Mesodermal cell (in vitro differentiated cells): ENCODE data around the gene ARHGEF16.

ENCODE experiments used
- H3K27ac ChIP-seq: 2 replicates; pipeline ENCODE4 v1.7.0; 2013; ENCODE audit warnings: mild to moderate bottlenecking, low read depth, low read length, moderate library complexity; ENCODE audit not compliant: severe bottlenecking
- H3K36me3 ChIP-seq: 2 replicates; pipeline ENCODE4 v1.7.1; 2013; ENCODE audit warnings: mild to moderate bottlenecking, low read length, moderate library complexity; ENCODE audit not compliant: control insufficient read depth, insufficient read depth
- H3K4me1 ChIP-seq: one replicate; pipeline ENCODE4 v1.7.1; 2013; ENCODE audit warnings: mild to moderate bottlenecking, low read length; ENCODE audit not compliant: insufficient read depth, control insufficient read depth, poor library complexity, severe bottlenecking
- H3K4me3 ChIP-seq: 2 replicates; pipeline ENCODE4 v1.7.0; 2013; ENCODE audit warnings: low read length, control low read depth, mild to moderate bottlenecking; ENCODE audit not compliant: insufficient read depth, poor library complexity, severe bottlenecking; ENCODE audit errors: extremely low read depth
- H3K9me3 ChIP-seq: 2 replicates; pipeline ENCODE4 v1.7.1; 2013; ENCODE audit warnings: mild to moderate bottlenecking, low read length, moderate library complexity; ENCODE audit not compliant: control insufficient read depth
- WGBS, 2 experiments: methylation state at CpG; one replicate each; pipeline ENCODE4 v1.1.5; 2013; ENCODE audit warnings: missing lambda C conversion rate in 2 of 2; ENCODE audit not compliant: insufficient coverage in 2 of 2; 5-methylcytosine and 5-hydroxymethylcytosine counted together

Gene ARHGEF16

DNA sequence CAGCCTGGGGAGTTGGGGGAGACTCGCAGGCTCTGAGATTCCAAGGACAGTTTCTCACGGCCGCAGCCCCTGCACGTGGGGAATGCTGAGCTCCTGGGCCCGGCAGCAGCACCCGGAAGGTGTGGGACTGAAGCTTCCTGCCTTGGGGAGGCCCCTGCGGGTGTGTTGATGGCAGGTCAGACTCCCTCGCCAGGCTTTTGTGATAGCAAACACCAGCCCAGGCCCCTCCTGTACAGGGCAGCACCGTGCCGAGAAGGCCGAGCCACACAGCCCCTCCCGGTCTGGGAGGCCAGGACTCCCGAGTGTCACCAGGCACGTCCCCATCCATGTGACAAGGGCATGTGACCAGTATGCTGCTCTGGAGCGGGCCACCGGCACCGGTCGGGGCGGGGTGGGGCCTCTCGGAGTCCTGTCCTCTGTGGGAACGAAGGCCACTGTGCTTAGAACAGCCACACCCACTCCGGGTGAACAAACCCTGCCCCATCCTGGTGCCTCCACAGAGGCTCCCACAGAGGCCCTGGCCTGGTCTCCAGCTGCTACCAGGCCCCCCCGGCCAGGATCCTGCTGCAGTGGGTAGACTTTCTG, 31.1 kb upstream of the ARHGEF16 start:
- WGBS, 2 experiments: 88 to 89% methylated on average over 19 to 21 of the region's 23 CpGs
- Histone ChIP-seq H3K27ac (no peak overlapping the region), H3K4me1 (no peaks in the 10 kb centered on the region), H3K36me3 (no peaks in the 10 kb centered on the region), H3K4me3 (no peak overlapping the region), H3K9me3 (no peaks in the 10 kb centered on the region)

DNA sequence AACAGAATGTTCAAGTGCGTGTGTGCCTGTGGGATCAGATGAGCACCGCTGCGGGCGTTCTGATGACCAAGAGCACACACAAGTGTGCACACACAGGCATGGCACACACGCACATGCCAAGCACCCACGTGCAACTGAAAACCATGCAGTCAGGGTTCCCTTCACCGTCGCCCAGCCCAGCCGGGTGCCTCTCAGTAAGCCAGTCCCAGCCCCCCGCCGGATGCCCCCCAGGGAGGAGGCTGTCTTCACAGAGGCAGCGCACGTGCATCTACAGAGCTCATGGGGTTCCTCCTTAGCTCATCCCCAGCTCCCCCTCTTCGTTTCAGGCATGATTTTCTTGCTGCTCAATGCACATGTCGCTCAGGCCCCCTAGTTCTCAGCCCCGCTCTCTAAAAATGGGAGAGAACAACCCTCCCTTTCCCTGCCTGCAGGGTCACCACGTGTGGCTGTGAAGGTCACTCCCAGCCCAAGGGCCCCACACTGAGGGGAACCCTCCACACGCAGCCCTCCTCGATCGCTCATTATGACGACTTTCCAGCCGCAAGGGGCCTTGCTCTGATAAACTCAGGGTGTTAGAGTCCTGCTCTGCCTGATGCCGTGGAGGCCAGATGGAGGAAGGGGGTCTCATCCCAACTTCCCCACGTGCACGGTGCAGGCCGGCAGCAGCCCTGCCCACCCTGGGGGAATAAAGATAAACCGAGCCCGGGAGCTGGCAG, 30.4 kb upstream of the ARHGEF16 start:
- no peaks in the 10 kb centered on the region for H3K9me3 ChIP-seq
- no peak overlapping the region for H3K4me3 ChIP-seq
- no peaks in the 10 kb centered on the region for H3K4me1 ChIP-seq
- H3K36me3 ChIP-seq: no peaks in the 10 kb centered on the region
- 86 to 87% methylated on average over 26 to 27 of the region's 28 CpGs for WGBS, 2 experiments
- H3K27ac ChIP-seq: no peak overlapping the region

DNA sequence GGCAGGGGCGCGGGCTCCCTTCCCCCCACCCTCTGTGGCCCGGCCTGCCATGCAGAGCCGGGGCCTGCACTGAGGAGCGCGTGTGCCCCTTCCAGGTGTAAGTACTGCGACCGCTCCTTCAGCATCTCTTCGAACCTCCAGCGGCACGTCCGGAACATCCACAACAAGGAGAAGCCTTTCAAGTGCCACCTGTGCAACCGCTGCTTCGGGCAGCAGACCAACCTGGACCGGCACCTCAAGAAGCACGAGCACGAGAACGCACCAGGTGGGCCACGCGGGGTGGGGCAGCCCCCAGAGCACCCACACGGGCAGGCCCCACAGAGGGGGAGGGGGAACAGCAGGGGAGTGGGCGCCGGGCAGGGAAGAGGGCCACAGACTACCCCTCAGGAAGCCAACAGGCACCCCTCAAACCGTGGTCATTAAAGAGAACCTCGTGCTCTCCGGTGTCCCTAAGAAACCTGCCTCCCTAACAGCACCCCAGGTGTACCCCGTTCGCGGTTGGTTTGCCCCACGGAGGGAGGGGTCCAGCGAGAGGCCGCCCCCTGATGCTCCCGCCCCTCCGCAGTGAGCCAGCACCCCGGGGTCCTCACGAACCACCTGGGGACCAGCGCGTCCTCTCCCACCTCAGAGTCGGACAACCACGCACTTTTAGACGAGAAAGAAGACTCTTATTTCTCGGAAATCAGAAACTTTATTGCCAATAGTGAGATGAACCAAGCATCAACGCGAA, 28.8 kb upstream of the ARHGEF16 start:
- no peak overlapping the region for H3K4me3 ChIP-seq
- H3K36me3 ChIP-seq: no peaks in the 10 kb centered on the region
- H3K9me3 ChIP-seq: no peaks in the 10 kb centered on the region
- no peak overlapping the region for H3K27ac ChIP-seq
- no peaks in the 10 kb centered on the region for H3K4me1 ChIP-seq
- 93% methylated on average over 30 to 36 of the region's 44 CpGs for WGBS, 2 experiments

DNA sequence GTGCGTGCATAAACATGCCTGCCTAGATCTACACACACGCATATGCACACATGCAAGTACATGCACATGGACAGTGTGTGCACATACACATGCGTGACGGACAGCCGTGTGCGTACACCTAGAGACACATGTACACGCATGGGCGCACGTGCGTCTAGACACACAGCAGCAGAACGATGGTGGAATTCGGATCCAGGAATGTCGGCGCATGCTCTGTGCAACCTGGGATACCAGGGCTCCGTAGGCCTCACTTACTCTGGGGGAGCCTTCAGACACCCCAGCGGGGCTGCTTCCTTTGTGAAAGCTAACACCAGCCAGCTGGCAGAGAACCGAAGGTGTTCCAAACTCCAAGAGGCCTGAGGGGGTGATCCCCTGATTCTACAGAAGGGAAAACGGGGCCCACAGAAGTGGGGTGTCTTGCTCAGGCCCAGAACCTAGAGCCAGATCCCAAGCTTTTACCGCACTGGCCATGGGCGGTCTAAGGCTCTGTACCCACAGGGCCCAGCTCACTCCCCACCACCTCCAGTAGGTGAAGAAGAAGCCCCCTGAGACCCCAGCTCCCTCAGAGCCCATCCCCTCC, 27.4 kb upstream of the ARHGEF16 start:
- WGBS, 2 experiments: 90 to 95% methylated on average over 18 to 19 of the region's 20 CpGs
- Histone ChIP-seq H3K4me1 (no peaks in the 10 kb centered on the region), H3K27ac (no peak overlapping the region), H3K9me3 (no peaks in the 10 kb centered on the region), H3K4me3 (no peak overlapping the region), H3K36me3 (no peaks in the 10 kb centered on the region)

DNA sequence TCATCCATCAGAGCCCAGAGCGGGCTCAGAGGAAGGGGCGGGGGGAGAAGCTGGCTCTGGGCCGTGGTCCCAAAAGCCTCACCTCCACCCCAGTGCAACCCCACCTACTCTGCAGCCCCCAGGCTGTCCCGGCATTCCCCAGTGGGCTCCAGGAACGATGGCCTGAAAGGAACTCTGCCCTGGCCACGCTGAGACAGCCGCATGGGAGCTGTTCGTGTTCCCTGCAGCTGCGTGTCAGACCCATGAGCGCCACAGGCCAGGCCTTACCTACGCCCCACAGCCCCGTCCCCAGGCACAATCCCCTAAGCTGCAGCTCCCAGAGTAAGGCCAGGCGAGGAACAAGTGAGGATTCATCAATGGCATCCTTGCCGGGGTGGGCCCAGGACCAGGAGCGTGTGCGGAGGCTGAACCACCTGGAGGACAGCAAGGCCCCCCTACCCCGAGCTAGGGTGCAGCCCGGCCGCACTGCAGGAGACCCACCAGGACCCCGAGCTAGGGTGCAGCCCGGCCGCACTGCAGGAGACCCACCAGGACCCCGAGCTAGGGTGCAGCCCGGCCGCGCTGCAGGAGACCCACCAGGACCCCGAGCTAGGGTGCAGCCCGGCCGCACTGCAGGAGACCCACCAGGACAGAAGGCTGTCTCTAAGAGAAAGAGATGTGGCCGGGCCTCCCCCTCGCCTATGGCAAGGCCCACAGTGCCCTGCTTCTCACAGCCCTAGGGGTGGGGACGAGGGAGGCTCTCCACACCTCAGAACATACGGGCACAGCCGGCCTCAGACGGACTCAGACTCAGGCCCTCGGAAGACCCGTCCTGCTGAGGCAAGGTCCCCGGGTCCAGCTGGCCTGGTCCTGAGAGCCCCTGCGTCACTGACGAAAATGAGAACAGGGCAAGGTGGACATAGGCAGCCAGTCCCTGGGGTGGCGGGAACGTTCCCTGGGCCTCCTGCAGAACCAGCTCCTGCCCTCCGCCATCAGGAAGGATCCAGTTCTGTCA, 26.5 kb upstream of the ARHGEF16 start:
- 94% methylated on average over 31 to 41 of the region's 43 CpGs for WGBS, 2 experiments
- no peak overlapping the region for H3K27ac ChIP-seq

DNA sequence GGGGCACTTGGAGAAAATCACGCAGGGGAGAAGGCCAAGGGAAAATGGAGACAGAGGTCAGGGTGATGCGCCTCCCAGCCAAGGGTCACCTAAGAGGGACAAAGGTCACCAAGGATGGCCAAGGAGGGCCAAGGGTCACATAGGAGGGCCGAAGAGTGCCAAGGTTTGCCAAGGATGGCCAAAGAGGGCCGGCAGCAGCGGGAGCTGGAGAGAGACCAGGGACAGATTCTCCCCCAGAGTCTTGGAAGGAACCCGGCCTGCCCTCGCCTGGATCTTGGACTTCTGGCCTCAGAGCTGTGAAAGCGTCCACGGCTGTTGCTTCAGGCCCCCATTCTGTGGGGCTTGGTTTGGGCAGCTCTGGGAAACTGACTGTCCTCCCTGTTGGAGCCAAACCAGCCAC, 25.6 kb upstream of the ARHGEF16 start:
- no peaks in the 10 kb centered on the region for H3K9me3 ChIP-seq
- H3K4me1 ChIP-seq: no peaks in the 10 kb centered on the region
- no peaks in the 10 kb centered on the region for H3K36me3 ChIP-seq
- H3K27ac ChIP-seq: no peak overlapping the region
- WGBS, 2 experiments: 92 to 96% methylated on average over 8 to 9 of the region's 9 CpGs
- no peak overlapping the region for H3K4me3 ChIP-seq

More for the DNA sequence above, 26.5 kb upstream of the ARHGEF16 start:
- no peaks in the 10 kb centered on the region for H3K9me3 ChIP-seq
- no peaks in the 10 kb centered on the region for H3K4me1 ChIP-seq
- no peaks in the 10 kb centered on the region for H3K36me3 ChIP-seq
- no peak overlapping the region for H3K4me3 ChIP-seq

DNA sequence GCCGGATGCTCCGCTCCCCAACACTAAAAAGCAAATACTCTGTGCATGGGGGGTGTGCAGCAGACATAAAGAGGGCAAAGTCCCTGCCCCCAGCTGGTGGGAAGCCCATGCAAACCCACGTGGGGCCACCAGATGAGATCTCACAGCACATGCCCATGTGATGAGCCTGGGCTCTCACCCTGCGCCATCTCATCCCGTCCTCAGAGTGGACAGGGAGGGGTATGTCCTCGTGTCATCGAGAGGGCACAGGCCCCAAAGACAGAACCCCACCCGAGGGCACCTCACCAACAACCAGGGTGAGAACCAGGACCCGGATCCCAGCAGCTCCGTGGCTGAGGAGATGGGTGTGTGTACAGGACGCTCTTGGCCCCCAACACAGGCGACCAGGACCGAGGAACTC, 25.1 kb upstream of the ARHGEF16 start:
- Histone ChIP-seq H3K27ac (no peak overlapping the region), H3K4me1 (no peaks in the 10 kb centered on the region), H3K9me3 (no peaks in the 10 kb centered on the region), H3K4me3 (no peak overlapping the region), H3K36me3 (no peaks in the 10 kb centered on the region)
- WGBS, 2 experiments: 96 to 100% methylated on average over 3 to 8 of the region's 13 CpGs

DNA sequence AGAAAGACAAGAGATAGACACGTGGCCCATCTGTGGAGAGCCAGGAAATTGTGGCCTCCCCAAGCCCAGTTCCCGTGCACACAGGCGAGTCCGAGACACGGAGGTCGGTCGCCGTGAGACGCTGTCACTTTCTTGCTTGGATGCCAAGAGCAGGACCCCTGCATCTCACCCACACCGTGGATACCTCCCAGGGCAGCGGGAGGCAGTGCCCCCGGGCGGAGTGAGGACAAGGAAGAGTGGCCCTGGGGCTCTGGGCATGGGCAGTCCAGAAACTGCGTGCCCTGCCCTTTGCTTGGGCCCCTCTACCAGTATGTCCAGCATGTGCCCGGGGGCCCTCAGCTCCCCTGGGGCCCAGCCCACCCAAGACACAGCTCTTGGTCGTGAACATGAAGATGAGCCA, 24.7 kb upstream of the ARHGEF16 start:
- H3K36me3 ChIP-seq: no peaks in the 10 kb centered on the region
- H3K9me3 ChIP-seq: no peaks in the 10 kb centered on the region
- H3K27ac ChIP-seq: no peak overlapping the region
- no peak overlapping the region for H3K4me3 ChIP-seq
- H3K4me1 ChIP-seq: no peaks in the 10 kb centered on the region
- 88 to 89% methylated on average over 14 to 16 of the region's 16 CpGs for WGBS, 2 experiments

DNA sequence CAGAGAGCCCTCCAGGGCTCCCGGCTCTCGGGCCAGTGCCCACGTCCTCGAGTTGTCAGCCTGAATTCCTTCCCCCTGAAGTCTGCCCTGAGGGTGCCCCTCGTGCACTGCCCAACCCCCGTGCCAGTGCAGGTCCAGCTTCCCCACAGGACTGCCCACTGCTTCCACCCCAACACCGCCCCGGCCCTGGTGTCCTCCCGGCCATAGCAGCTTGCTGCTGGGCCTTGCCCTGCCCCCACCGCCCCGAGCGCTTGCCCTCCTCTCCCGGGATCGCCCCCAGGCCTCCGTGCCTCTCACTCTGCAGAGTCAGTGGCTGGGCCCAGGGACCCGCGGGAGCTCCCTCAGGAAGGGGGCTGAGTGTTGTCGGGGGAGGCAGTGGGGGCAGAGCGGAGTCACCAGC, 24.1 kb upstream of the ARHGEF16 start:
- 86 to 88% methylated on average over 10 to 19 of the region's 19 CpGs for WGBS, 2 experiments
- no peak overlapping the region for H3K4me3 ChIP-seq
- H3K27ac ChIP-seq: no peak overlapping the region
- H3K36me3 ChIP-seq: no peaks in the 10 kb centered on the region
- H3K9me3 ChIP-seq: no peaks in the 10 kb centered on the region
- no peaks in the 10 kb centered on the region for H3K4me1 ChIP-seq

DNA sequence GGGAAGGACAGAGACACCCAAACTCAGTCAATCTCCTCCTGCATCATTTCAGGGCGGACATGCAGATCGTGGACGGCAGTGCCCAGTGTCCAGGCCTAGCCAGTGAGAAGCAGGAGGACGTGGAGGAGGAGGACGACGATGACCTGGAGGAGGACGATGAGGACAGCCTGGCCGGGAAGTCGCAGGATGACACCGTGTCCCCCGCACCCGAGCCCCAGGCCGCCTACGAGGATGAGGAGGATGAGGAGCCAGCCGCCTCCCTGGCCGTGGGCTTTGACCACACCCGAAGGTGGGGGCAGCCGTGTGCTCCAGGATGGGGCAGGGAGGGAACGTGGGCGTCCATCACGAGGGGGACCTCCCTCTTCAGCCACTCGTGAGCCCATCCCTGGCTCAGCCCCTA, 23.6 kb upstream of the ARHGEF16 start:
- Histone ChIP-seq H3K9me3 (no peaks in the 10 kb centered on the region), H3K36me3 (no peaks in the 10 kb centered on the region), H3K27ac (no peak overlapping the region), H3K4me1 (no peaks in the 10 kb centered on the region), H3K4me3 (no peak overlapping the region)
- WGBS, 2 experiments: 86 to 92% methylated on average over 20 to 21 of the region's 22 CpGs
